Peyer's patch (tissue), 4 donors: Measurements from ENCODE around the gene TDO2.

Experiments
- POLR2A ChIP-seq, 2 donors: fragments of 450-650 bp; IDR thresholded peaks; one replicate each; pipeline ENCODE4 v1.5.1; 2017; ENCODE audit warnings: antibody characterized with exemption in 2 of 2, mild to moderate bottlenecking in 2 of 2, moderate library complexity in 2 of 2
- TF ChIP-seq, protein P1 (sequence below), 6 experiments: fragments of 450-650 bp in 4 of 6; fragments of 200-600 bp in 2 of 6; sonication (generic) in 1 of 6; IDR thresholded peaks; one replicate each; pipeline ENCODE4 v1.5.1; 2017 to 2019; ENCODE audit warnings: antibody characterized with exemption in 6 of 6, mild to moderate bottlenecking in 3 of 6, moderate library complexity in 1 of 6

DNA sequence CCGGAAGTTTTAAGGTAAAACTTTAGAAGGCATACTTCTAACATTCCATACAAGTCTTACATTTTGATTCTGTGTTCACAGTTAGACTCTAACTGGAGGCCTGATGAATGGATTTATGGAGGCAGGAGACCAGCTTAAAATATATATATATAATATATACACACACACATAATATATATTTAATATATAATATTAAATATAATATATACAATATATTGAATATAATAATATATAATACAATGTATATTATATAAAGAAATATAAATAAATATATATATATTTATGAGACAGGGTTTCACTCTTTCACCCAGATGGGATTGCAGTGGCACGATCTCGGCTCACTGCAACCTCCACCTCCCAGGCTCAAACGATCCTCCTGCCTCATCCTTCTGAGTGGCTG is 58.1 kb downstream of the TDO2 start:
- no peak for TF ChIP-seq POLR2A (IDR thresholded peaks at IDR 0.05)
- TF ChIP-seq, protein P1, sequence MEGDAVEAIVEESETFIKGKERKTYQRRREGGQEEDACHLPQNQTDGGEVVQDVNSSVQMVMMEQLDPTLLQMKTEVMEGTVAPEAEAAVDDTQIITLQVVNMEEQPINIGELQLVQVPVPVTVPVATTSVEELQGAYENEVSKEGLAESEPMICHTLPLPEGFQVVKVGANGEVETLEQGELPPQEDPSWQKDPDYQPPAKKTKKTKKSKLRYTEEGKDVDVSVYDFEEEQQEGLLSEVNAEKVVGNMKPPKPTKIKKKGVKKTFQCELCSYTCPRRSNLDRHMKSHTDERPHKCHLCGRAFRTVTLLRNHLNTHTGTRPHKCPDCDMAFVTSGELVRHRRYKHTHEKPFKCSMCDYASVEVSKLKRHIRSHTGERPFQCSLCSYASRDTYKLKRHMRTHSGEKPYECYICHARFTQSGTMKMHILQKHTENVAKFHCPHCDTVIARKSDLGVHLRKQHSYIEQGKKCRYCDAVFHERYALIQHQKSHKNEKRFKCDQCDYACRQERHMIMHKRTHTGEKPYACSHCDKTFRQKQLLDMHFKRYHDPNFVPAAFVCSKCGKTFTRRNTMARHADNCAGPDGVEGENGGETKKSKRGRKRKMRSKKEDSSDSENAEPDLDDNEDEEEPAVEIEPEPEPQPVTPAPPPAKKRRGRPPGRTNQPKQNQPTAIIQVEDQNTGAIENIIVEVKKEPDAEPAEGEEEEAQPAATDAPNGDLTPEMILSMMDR (IDR thresholded peaks at IDR 0.05), result no peak
